AG08396 (cell line): Measurements from ENCODE around the gene TXNDC2.
"Not testable (repeated sequence)": the region's sequence is repeated elsewhere in the genome, so short reads cannot be mapped to it uniquely, and the experiment has no call there.

ENCODE experiments used
- DNase-seq: peaks from one replicate; pipeline ENCODE4 v3.0.0; 2012; ENCODE audit warnings: low spot score, mixed read lengths

TXNDC2 gene

DNA sequence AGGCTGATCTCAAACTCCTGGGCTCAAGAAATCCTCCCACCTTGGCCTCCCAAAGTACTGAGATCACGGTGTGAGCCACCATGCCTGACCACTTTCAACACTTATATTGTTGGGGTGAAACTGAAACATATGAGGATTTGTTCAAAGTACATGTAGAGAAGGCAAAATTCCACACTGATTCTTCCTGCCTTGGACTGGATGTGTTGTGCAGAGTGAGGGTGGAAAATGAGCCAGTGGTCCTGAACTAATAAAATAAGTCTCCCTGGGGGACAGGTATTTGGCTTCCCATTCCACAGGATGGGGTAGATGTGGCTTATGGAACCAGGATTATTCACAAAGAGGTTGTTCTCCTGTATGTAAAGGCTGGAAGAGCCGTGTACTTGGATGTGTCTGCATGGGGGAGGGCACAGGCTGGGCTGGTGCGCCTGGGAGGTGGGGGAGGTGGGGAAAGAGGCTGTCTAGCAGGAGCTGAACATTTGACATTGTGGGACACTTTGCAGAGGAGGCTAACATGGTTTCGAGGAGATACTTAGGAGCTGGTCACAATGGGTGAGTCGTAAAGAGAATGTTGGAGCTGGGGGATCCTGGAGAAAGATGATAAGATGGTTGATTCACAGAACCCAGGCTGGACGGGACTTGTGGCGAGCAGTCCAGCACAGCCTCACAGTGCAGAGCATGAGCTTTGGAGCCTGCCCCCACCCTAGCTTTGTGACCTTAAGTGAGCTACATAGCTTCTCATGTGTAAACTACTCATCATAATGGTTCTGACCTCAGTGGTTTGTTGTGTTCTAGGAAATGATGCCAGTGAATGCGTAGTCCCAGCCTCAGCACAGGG, at the start of gene TXNDC2:
Gene TXNDC2, plus strand, starts transcription at position 804 of the 835 bp plus-strand sequence. CDS start 708 bp downstream, outside the sequence.
- no peak for DNase-seq

DNA sequence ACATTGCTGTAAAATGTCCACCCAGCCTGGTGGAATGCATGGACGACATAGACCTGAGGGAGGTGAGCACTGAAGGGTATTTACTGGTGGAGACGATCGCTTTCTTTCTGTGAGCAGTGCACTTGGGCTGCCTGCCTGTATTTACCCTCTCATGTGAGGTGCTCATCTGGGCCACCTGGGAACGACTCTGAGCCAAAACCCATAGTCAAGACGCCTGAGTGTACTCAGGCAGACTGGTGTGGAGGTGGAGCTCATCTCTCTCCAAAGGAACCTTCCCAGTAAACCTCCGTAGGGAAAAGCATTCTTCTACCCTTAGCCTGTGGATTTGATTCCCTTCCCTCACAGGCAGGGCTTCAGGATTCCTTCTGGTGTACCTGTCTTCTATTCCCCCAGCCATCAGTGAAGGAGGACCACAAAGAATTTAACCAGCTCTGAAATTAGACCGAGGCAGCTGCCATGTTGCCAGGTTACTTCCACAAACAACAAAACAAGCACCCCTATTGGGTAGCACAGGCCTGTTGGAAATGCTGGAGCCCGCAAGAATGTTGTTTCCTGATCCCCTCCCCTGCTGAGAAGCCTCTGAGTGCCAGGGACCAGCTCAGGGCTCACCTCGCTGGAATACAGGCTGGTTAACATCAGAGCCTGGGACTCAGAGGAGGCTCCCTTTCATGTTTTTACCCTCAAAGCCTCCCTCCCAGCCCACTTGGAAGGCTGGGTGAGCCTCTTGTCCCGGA, 47.5 kb upstream of the TXNDC2 start:
- peak; percentile 60 for DNase-seq

DNA sequence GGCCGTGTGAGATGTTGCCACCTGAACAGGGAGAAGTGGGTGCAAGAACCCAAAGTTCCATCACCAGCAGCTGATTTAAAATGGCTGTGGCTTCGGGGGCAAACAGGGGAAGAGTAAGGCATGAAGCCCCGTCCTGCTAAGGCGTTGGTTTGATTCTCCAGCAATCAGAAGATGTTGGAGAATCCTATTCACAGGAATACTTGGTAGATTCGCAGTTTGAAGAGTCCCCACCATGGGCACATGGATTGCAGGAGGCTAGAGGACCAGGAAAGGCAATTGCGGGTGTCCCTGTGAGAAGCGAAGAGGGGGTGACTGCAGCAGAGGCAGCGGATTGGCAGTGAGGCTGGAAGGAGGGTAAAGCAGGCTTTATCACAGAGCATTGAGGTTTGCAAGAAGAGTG, 46.6 kb upstream of the TXNDC2 start:
- DNase-seq, result no peak

- no peak for DNase-seq
Observed at GRCh38 chr18:9839853-9840252, 45.9 kb upstream of the TXNDC2 start.

DNA sequence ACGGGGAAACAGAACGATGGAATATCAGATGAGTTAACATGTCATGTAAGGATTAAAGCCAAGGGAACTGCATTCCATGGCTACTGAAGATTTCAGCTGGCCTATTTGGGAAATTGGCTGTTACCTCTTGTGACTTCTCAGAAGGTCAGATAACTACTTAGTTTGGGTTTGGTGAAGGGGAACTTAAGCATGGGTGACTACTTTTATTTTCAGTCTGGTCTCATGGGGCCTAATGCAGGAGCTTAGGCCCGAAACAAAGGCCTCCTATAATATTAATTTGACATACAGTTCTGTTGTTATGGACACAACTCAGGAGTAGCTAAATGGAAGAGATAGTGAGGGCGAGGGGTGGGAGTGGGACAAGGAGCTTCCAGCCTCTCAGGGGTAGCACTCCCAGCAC, 44.0 kb upstream of the TXNDC2 start:
- no peak for DNase-seq

DNA sequence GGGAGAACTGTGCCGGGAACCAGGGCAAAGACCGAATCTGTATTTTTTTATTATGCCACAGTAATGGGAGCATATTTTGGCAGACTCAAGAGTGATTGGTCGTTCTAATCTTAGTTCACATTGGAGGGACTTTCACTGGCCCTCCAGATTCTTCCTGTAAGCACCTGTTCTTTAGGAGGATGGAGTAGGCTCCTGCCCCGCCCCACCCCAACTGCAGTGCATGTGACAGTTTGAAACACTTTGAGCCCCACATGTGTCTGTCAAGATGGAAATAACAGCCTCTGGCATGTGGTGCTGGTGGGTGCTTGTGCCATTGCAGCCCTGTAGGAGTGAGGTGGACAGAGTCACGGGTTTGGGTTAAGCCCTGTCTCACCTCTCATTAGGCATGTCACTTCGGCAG, 43.3 kb upstream of the TXNDC2 start:
- no peak for DNase-seq

- no peak for DNase-seq
Observed at GRCh38 chr18:9845256-9845655, 40.5 kb upstream of the TXNDC2 start.

DNA sequence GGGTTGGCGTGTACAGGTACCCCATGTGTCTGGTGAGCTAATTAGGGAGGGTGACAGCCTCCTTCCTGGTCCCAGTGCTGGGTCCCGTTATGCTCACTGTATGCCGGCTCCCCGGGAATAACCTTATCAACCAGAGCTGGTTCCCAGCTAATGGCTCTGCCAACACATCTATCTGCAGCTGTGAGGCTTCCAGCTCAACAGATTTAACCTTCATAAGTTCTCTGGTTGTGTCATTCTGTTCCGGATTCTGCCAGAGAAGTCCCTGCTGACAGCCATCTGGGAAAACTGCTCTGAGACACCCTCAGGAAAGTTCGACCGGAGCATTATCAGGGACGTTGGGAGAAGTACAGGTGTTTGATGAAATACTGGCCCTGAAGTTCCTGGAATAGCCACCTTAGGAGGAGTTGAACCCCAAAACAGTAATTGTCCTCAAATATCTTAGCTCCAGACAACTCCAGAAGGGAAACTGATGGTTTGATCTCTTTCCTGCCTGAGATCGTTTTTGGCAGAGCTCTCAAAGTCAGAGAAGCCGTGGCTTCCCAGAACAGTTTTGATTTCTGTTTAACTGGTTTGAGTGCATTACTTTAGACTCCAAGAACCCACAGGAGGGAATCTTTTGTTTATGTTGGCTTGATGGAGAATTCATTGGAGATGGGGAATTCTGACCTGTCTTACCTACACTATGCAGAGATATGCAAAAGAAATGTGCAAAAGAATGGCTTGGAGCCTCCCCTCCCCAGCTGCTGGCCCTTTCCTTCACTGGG, 39.4 kb upstream of the TXNDC2 start:
- DNase-seq, result no peak

DNA sequence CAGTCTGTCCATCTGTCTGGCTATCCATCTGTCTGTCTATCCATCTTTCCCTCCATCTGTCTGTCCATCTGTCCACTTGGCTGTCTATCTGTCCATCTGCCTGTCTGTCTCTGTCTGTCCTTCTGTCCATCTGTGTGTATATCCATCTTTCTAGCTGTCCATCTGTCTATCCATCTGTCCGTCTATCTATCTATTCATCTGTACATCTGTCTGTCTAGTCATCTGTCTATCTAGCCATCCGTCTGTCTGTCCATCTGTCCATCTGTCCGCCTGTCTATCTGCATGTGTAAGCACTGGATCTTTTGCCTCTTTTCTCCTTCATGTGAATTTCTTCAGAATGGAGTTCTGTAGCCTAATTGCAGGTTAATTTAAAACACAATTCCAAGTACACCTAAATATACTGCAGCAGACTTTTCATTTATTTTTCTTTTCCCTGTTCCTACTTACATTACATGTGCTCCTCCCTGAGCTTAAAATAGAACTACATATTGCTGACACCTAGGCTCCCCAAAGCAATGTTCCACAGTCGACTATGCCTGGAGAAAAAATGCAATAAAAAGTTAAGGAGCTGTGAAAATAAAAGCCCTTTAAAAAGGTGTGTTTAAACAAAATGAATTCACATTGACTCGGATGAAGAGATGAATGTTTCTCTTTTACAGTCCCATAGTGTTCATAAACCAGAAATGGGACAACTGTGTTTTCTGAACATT, 37.4 kb upstream of the TXNDC2 start:
- DNase-seq, result no peak

GRCh38 chr18:9849407-9850283, 36.1 kb upstream of the TXNDC2 start:
- no peak for DNase-seq

GRCh38 chr18:9850309-9850708, 35.5 kb upstream of the TXNDC2 start:
- no peak for DNase-seq

- DNase-seq, result no peak
Observed at GRCh38 chr18:9851511-9851910, 34.3 kb upstream of the TXNDC2 start.

GRCh38 chr18:9852266-9853081, 33.3 kb upstream of the TXNDC2 start:
- DNase-seq, result no peak

DNA sequence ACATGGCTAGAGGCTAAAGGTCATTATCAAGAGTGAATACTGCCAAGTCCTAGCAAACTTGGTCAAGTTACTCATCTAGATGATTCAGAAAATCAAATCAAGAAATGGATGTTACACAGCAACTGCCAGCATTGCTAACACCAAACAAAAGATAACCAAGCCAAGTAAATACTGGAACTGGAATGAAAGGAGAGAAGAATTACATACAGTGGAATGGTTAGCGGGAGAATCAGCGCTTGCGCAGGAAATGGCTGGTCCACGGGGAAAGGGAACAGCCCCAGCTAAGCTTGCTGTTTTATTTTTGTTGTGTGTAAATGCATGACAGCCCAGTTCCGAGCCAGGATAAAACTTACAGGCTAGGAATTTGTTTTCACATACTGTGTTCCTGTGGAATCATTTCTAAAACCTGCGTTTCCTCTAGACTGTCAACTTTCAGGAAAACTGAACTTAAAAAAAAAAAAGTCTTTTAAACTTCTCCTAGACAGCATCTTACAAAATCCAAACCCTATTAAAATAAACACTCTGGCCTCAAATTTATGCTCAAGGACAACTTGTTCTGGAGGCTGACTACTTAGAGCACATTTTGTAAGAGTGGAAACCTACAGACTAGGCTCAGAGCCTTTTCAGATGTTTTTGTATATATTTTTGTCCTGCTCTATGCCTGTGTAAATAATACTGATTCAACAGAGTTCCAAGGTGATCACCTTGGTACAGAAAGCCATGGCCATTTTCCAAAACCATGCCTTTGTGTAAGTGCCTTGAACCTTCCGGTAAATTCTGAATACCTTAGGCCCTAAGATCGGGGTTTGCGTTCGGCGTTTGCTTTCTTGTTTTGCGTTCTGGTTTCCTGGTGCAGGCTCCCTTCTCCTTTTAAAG, 30.7 kb upstream of the TXNDC2 start:
- DNase-seq, result no peak

GRCh38 chr18:9855681-9856080, 30.1 kb upstream of the TXNDC2 start:
- DNase-seq, result no peak

DNA sequence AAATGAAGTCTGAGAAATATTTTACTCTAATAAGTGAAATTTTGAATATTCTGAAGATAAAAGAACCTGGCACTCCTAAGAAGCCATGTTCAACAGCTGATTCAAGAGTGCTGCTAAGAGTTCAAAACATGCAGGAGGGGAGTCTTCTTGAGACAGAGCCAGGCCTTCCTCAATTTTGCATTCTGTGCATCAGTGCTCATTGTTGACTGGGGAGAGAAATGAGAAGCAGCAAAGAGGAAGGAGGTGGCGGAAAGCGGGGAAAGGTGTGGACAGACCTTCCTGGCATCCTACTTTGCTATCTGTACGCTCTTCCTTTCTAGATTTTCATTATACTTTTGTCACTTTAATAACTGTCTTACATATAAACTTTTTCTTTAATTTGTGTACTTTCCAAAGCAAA, 29.7 kb upstream of the TXNDC2 start:
- no peak for DNase-seq

DNA sequence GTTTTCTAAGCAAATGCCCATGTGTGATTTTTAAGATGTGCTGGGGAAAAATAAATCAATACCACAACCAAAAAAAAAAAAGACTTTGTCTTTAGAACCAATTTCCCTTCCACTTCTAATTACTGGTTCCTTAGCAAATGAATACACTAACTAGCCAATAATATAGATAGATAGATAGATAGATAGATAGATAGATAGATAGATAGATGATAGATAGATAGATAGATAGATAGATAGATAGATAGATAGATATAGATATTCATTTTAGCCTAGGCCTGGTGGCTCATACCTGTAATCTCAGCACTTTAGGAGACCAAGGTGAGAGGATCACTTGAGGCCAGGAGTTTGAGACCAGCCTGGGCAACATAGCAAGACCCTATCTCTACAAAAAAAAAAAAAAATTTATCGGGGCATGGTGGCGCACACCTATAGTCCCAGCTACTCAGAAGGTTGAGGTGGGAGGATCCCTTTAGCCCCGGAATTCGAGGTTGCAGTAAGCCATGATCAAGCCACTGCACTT, 28.2 kb upstream of the TXNDC2 start:
- DNase-seq, result not testable (repeated sequence)

GRCh38 chr18:9858642-9859041, 27.1 kb upstream of the TXNDC2 start:
- DNase-seq, result no peak

- no peak for DNase-seq
Observed at GRCh38 chr18:9859232-9859631, 26.5 kb upstream of the TXNDC2 start.
